CD4-positive, alpha-beta memory T cell (primary cell): ENCODE measurements around the gene SIMC1. TPM values are rescaled to one million over a fixed set of nuclear protein-coding genes. Genes with fewer than 3 reads are reported as not detected.
"Not testable (repeated sequence)": the region's sequence is repeated elsewhere in the genome, so short reads cannot be mapped to it uniquely, and the experiment has no call there.

Experiments used
- CTCF ChIA-PET: fragments of 350-600 bp; sonication (Branson Sonifier 250); formaldehyde crosslinking; loops from one replicate; lab custom pipeline; 2021; ENCODE audit warnings: inconsistent platforms; ENCODE audit not compliant: partially characterized antibody; lab: Charles Lee
- POLR2A ChIA-PET: fragments of 350-600 bp; sonication (Branson Sonifier 250); formaldehyde crosslinking; loops from one replicate; lab custom pipeline; 2021; ENCODE audit not compliant: partially characterized antibody; lab: Charles Lee
- DNase-seq, 5 donors: peaks; one replicate each; pipeline versions ENCODE4 v3.0.0 to v3.0.0-alpha.2; 2020 to 2022; ENCODE audit warnings: mixed read lengths in 1 of 5
- H3K27ac ChIP-seq: one replicate; pipeline ENCODE4 v1.7.0; 2013; ENCODE audit warnings: low read depth, low read length
- H3K27me3 ChIP-seq: 2 replicates; pipeline ENCODE4 v1.7.0; 2013; ENCODE audit warnings: mild to moderate bottlenecking, low read length, moderate library complexity; ENCODE audit not compliant: insufficient read depth
- H3K36me3 ChIP-seq: 2 replicates; pipeline ENCODE4 v1.7.0; 2013; ENCODE audit warnings: mild to moderate bottlenecking, low read length, moderate library complexity; ENCODE audit not compliant: insufficient read depth
- H3K4me1 ChIP-seq: 2 replicates; pipeline ENCODE4 v1.7.0; 2013; ENCODE audit warnings: mild to moderate bottlenecking, low read length, moderate library complexity; ENCODE audit not compliant: insufficient read depth
- H3K4me3 ChIP-seq, 2 donors: one replicate each; pipeline ENCODE4 v1.7.0; 2013; ENCODE audit warnings: low read length in 2 of 2, mild to moderate bottlenecking in 1 of 2
- H3K9me3 ChIP-seq, 2 donors: one replicate each; pipeline ENCODE4 v1.7.0; 2013; ENCODE audit warnings: low read length in 2 of 2, control low read depth in 1 of 2; ENCODE audit not compliant: control insufficient read depth in 1 of 2
- H3K27ac Mint-ChIP-seq, 7 donors: one replicate each; pipeline ENCODE4 v1.8.0; 2020 to 2021; ENCODE audit warnings: mixed read lengths in 7 of 7, mild to moderate bottlenecking in 6 of 7, inconsistent platforms in 3 of 7, moderate library complexity in 3 of 7
- H3K27me3 Mint-ChIP-seq, 2 donors: one replicate each; pipeline ENCODE4 v1.8.0; 2020 to 2021; ENCODE audit warnings: mixed read lengths in 2 of 2
- H3K36me3 Mint-ChIP-seq, 2 donors: one replicate each; pipeline ENCODE4 v1.8.0; 2020 to 2021; ENCODE audit warnings: mixed read lengths in 2 of 2, inconsistent platforms in 1 of 2, mild to moderate bottlenecking in 1 of 2
- H3K4me1 Mint-ChIP-seq, 4 donors: one replicate each; pipeline ENCODE4 v1.8.0; 2020 to 2021; ENCODE audit warnings: mixed read lengths in 4 of 4, mild to moderate bottlenecking in 1 of 4
- H3K4me3 Mint-ChIP-seq, 8 donors: one replicate each; pipeline ENCODE4 v1.8.0; 2020 to 2021; ENCODE audit warnings: mixed read lengths in 8 of 8, mild to moderate bottlenecking in 7 of 8, moderate library complexity in 6 of 8, inconsistent platforms in 3 of 8
- H3K9me3 Mint-ChIP-seq, 8 donors: one replicate each; pipeline ENCODE4 v1.8.0; 2020 to 2021; ENCODE audit warnings: mixed read lengths in 8 of 8, mild to moderate bottlenecking in 5 of 8, inconsistent platforms in 3 of 8, moderate library complexity in 1 of 8
- intact Hi-C: fragments of 100-400 bp; cut with micrococcal nuclease; formaldehyde crosslinking; loops from one replicate; pipeline ENCODE4 v1.15.1; 2023
- polyA plus RNA-seq, 2 donors: library from polyadenylated mRNA; unstranded; fragments of 300-500 nt; fragmentation: Illumina TruSeq; gene quantifications; one replicate each; pipeline ENCODE4 v1.2.3, GENCODE V29; 2021
- total RNA-seq, 2 experiments: library from RNA; stranded (reverse); gene quantifications; one replicate each; pipeline ENCODE4 v1.2.3, GENCODE V29; 2021

The SIMC1 gene
- total and polyA plus RNA-seq, 4 experiments from 2014 or later, result 3.1 to 27.3 (median 21.6) TPM

DNA sequence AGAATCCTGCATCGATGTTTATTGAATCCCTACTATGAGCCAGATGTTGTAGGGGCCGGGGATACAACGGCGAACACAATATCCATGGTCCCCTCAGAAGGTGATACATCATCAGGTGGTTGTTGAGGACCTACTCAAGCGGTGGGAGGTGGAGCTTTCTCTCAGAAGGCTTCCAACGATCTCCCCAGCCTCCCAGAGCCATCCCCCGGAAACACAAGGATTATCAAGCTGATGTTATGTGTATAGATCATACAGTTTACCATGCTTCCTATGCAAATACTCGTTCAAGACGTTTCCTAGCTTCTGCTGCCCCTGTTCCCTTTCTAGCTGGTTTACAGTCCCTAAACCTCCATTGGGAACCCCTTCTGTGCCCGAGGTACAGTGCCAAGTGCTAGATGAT, 1.1 kb downstream of the SIMC1 start:
- H3K36me3 ChIP-seq, DNase-seq, H3K27ac Mint-ChIP-seq, H3K9me3 Mint-ChIP-seq, H3K27me3 Mint-ChIP-seq, intact Hi-C loops, H3K4me3 Mint-ChIP-seq, CTCF ChIA-PET, H3K27me3 ChIP-seq, H3K9me3 ChIP-seq, H3K4me3 ChIP-seq, POLR2A ChIA-PET, H3K27ac ChIP-seq, H3K4me1 ChIP-seq, H3K36me3 Mint-ChIP-seq: not testable (repeated sequence)
- H3K4me1 Mint-ChIP-seq, result peaks cover 4 to 21% (median 8%) of the 10 kb centered on the region in 4 donors

DNA sequence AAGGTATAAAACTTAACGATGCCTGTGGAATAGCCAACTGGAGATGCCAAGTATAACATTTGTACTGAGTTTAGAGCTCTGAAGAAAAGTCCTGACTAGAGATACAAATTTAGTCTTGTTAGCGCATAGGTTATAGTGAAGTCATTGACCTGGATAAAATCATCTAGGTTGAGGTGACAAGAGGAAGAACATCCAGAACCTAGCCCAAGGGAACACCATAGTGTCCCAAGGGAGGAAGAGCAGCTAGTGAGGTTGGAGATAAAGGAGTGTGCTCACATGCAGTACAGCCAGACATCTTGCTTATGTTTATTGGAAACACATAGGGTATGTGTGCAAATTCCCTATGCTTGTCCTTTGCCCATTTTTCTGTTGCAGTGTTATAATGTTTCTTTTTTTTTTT, 6.1 kb downstream of the SIMC1 start:
- H3K4me3 ChIP-seq, H3K9me3 Mint-ChIP-seq, H3K27ac Mint-ChIP-seq, H3K27me3 Mint-ChIP-seq, CTCF ChIA-PET, H3K27ac ChIP-seq, DNase-seq, intact Hi-C loops, POLR2A ChIA-PET, H3K27me3 ChIP-seq, H3K4me1 ChIP-seq, H3K4me3 Mint-ChIP-seq, H3K36me3 ChIP-seq, H3K36me3 Mint-ChIP-seq, H3K9me3 ChIP-seq: not testable (repeated sequence)
- H3K4me1 Mint-ChIP-seq, result peaks cover 2 to 20% (median 12%) of the 10 kb centered on the region in 4 donors

DNA sequence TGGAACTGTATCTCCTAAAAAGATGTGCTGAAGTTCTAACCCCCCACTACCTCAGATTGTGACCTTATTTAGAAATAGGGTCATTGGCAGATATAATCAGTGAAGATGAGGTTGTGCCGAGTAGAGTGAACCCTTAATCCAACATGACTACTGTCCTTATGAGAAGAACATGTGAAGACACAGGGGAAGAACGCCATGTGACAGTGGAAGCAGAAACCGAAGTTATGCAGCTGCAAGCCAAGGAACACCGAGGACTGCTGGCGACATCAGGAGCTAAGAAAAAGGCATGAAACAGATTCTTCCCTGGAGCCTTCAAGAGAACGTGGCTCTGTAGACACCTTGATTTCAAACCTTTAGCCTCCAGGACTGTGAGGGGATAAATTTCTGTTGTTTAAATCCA, 6.8 kb downstream of the SIMC1 start:
- POLR2A ChIA-PET, H3K36me3 Mint-ChIP-seq, H3K4me3 Mint-ChIP-seq, intact Hi-C loops, H3K27ac Mint-ChIP-seq, H3K36me3 ChIP-seq, H3K9me3 Mint-ChIP-seq, H3K27me3 ChIP-seq, H3K27ac ChIP-seq, H3K9me3 ChIP-seq, H3K4me3 ChIP-seq, H3K27me3 Mint-ChIP-seq, H3K4me1 ChIP-seq, DNase-seq, CTCF ChIA-PET: not testable (repeated sequence)
- H3K4me1 Mint-ChIP-seq, result peaks cover 2 to 20% (median 13%) of the 10 kb centered on the region in 4 donors

DNA sequence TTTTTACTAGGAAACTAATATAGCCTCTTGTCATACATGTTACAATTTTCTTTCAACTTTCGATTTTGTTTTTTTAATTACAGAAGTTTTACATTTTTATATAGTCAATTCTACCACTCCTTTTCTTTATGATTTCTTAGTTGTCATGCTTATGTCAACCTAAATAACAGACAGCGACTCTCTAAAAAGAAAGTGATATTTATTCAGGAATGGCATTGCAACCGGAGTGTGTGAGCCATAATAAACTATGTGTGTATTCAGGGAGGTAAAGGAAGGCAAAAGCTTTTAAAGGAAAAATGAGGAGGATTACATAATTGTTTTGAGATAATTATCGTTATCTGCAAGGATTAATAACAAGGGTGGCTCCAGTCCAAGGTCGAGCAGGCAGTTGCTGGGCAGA, 7.3 kb downstream of the SIMC1 start:
- H3K27ac ChIP-seq, H3K4me1 ChIP-seq, intact Hi-C loops, POLR2A ChIA-PET, H3K36me3 ChIP-seq, H3K9me3 ChIP-seq, H3K27ac Mint-ChIP-seq, H3K4me3 ChIP-seq, H3K36me3 Mint-ChIP-seq, H3K4me3 Mint-ChIP-seq, CTCF ChIA-PET, H3K27me3 Mint-ChIP-seq, H3K9me3 Mint-ChIP-seq, DNase-seq, H3K27me3 ChIP-seq: not testable (repeated sequence)
- peaks cover 2 to 24% (median 11%) of the 10 kb centered on the region in 4 donors for H3K4me1 Mint-ChIP-seq

DNA sequence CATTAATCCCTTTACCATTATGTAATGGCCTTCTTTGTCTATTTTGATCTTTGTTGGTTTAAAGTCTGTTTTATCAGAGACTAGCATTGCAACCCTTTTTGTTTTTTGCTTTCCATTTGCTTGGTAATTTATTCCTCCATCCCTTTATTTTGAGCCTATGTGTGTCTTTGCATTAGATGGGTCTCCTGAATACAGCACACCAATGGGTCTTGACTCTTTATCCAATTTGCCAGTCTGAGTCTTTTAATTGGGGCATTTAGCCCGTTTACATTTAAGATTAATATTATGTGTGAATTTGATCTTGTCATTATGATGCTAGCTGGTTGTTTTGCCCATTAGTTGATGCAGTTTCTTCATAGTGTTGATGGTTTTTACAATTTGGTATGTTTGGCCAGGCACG, 12.5 kb downstream of the SIMC1 start:
- H3K4me3 ChIP-seq, intact Hi-C loops, CTCF ChIA-PET, H3K27me3 ChIP-seq, H3K9me3 Mint-ChIP-seq, H3K4me3 Mint-ChIP-seq, H3K27ac Mint-ChIP-seq, POLR2A ChIA-PET, H3K36me3 Mint-ChIP-seq, H3K9me3 ChIP-seq, H3K27me3 Mint-ChIP-seq, H3K4me1 ChIP-seq, H3K36me3 ChIP-seq, H3K27ac ChIP-seq, DNase-seq: not testable (repeated sequence)
- H3K4me1 Mint-ChIP-seq, result peaks cover 2 to 22% (median 6%) of the 10 kb centered on the region in 4 donors

DNA sequence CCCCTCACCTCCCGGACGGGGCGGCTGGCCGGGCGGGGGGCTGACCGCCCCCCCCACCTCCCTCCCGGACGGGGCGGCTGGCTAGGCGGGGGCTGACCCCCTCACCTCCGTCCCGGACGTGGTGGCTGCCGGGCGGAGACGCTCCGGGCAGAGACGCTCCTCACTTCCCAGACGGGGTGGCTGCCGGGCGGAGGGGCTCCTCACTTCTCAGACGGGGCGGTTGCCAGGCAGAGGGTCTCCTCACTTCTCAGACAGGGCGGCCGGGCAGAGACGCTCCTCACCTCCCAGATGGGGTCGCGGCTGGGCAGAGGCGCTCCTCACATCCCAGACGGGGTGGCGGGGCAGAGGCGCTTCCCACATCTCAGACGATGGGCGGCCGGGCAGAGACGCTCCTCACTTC, 13.9 kb downstream of the SIMC1 start:
- CTCF ChIA-PET, POLR2A ChIA-PET, H3K36me3 ChIP-seq, H3K9me3 Mint-ChIP-seq, H3K27ac Mint-ChIP-seq, H3K9me3 ChIP-seq, H3K4me3 Mint-ChIP-seq, H3K4me3 ChIP-seq, H3K27me3 Mint-ChIP-seq, H3K27ac ChIP-seq, H3K4me1 ChIP-seq, intact Hi-C loops, H3K36me3 Mint-ChIP-seq, DNase-seq, H3K27me3 ChIP-seq: not testable (repeated sequence)
- H3K4me1 Mint-ChIP-seq, result peaks cover 2 to 22% (median 6%) of the 10 kb centered on the region in 4 donors

DNA sequence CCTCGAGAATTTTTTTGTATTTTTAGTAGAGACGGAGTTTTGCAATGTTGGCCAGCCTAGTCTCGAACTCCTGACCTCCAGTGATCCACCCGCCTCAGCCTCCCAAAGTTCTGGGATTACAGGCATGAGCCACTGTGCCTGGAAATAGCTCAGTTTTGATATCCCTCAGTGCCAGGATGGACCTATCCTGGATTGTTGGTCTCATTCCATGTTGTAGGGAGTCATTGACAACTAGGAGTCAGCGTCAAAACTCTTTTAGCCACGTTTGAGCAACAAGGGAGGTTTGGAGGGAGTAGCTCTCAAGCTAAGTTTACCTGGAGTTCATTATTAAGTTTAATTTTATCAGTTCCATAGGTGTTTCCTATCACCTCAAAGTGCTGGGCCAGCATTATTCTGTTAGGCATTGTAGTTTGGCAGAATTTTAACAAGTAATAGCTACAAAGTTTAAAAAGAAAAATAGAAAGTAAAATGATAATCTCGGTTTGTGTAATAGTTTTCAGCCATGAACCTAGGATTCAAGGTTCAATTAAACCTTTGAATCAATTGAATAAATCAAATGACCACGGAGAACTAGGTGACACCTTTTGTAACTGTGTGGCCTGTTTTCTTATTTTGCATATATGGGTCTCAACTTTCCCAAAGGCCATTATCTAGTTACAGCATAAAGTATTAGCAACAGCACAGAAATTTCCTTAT, 15.3 kb downstream of the SIMC1 start:
- H3K4me3 ChIP-seq, H3K27me3 ChIP-seq, POLR2A ChIA-PET, H3K36me3 ChIP-seq, DNase-seq, H3K9me3 ChIP-seq, H3K36me3 Mint-ChIP-seq, H3K4me1 ChIP-seq, H3K27me3 Mint-ChIP-seq, H3K27ac Mint-ChIP-seq, H3K9me3 Mint-ChIP-seq, H3K27ac ChIP-seq, CTCF ChIA-PET, H3K4me3 Mint-ChIP-seq, intact Hi-C loops: not testable (repeated sequence)
- H3K4me1 Mint-ChIP-seq, result peaks cover 0 to 15% (median 1%) of the 10 kb centered on the region in 4 donors

DNA sequence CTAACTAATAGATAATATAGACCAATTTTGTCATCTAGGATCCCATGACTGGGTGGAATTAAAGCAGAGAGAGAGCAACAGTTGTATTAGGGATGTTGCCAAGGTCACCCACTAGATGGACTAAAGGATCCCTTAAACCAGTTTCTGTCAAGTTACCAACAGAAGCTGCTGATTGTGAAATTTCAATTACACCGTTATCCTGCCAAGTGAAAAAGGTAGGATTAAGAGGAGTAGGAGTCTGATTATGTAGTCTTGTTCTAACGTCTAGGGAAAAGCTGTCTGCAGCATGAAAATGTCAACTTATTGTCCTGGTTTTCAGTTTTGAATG, 15.8 kb downstream of the SIMC1 start:
- H3K27me3 Mint-ChIP-seq, H3K27ac Mint-ChIP-seq, H3K27ac ChIP-seq, H3K9me3 Mint-ChIP-seq, H3K36me3 ChIP-seq, H3K4me3 Mint-ChIP-seq, POLR2A ChIA-PET, H3K9me3 ChIP-seq, intact Hi-C loops, H3K36me3 Mint-ChIP-seq, CTCF ChIA-PET, DNase-seq, H3K27me3 ChIP-seq, H3K4me1 ChIP-seq, H3K4me3 ChIP-seq: not testable (repeated sequence)
- peaks cover 0 to 11% (median under 1%) of the 10 kb centered on the region in 4 donors for H3K4me1 Mint-ChIP-seq
